Retina (tissue), 1 donor: Measurements from ENCODE around the gene KLHL3.

ENCODE experiments used
- DNase-seq: peaks from one replicate; pipeline ENCODE4 v3.0.0-alpha.2; 2016

KLHL3 gene

GRCh38 chr5:137570070-137570469 lies 165.8 kb downstream of the KLHL3 start:
- no peak for DNase-seq
